Nephron (organoid): Measurements from ENCODE around the gene ACYP1.

Source experiments
- H3K27ac Mint-ChIP-seq, 3 experiments: 2 replicates each; pipeline ENCODE4 v1.8.0; 2020; ENCODE audit warnings: mixed read lengths in 3 of 3, mild to moderate bottlenecking in 2 of 3, moderate library complexity in 1 of 3
- H3K27me3 Mint-ChIP-seq: 2 replicates; pipeline ENCODE4 v1.8.0; 2021; ENCODE audit warnings: low read depth, mild to moderate bottlenecking, moderate library complexity, mixed read lengths
- H3K36me3 Mint-ChIP-seq: 2 replicates; pipeline ENCODE4 v1.8.0; 2020; ENCODE audit warnings: low read depth, mixed read lengths
- H3K4me1 Mint-ChIP-seq: 2 replicates; pipeline ENCODE4 v1.8.0; 2020; ENCODE audit warnings: mixed read lengths
- H3K4me3 Mint-ChIP-seq, 3 experiments: 2 replicates each; pipeline ENCODE4 v1.8.0; 2020; ENCODE audit warnings: mild to moderate bottlenecking in 3 of 3, mixed read lengths in 3 of 3, moderate library complexity in 2 of 3
- H3K9me3 Mint-ChIP-seq: 2 replicates; pipeline ENCODE4 v1.8.0; 2020; ENCODE audit warnings: mixed read lengths
- TF ChIP-seq, protein P1 (sequence below), 3 experiments: fragments of 200-600 bp; sonication (generic); IDR thresholded peaks; one replicate each; pipeline ENCODE4 v1.5.0; 2021; ENCODE audit warnings: antibody characterized with exemption in 3 of 3; ENCODE audit not compliant: unreplicated experiment in 3 of 3

The ACYP1 gene

DNA sequence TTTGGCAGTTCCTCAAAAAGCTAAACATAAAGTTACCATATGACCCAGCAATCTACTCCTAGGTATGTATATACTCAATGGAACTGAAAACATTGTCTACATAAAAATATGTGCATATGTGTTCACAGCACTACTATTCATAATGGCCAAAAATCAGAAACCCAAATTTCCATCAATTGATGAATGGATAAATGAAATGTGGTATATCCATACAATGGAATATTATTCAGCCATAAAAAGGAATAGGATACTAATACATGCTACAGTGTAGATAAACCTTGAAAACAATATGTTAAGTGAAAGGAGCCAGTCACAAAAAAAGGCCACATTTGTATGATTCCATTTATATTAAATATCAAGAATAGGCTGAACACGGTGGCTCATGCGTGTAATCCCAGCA lies 3.4 kb downstream of the ACYP1 start:
- Mint-ChIP-seq H3K4me3 (no peak overlapping the region), H3K9me3 (peaks cover 2% of the 10 kb centered on the region), H3K27ac (no peak overlapping the region), H3K4me1 (peaks cover 16% of the 10 kb centered on the region), H3K36me3 (peaks cover 38% of the 10 kb centered on the region), H3K27me3 (no peaks in the 10 kb centered on the region)
- TF ChIP-seq, protein P1, sequence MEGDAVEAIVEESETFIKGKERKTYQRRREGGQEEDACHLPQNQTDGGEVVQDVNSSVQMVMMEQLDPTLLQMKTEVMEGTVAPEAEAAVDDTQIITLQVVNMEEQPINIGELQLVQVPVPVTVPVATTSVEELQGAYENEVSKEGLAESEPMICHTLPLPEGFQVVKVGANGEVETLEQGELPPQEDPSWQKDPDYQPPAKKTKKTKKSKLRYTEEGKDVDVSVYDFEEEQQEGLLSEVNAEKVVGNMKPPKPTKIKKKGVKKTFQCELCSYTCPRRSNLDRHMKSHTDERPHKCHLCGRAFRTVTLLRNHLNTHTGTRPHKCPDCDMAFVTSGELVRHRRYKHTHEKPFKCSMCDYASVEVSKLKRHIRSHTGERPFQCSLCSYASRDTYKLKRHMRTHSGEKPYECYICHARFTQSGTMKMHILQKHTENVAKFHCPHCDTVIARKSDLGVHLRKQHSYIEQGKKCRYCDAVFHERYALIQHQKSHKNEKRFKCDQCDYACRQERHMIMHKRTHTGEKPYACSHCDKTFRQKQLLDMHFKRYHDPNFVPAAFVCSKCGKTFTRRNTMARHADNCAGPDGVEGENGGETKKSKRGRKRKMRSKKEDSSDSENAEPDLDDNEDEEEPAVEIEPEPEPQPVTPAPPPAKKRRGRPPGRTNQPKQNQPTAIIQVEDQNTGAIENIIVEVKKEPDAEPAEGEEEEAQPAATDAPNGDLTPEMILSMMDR (IDR thresholded peaks at IDR 0.05; ENCODE audit: unreplicated experiment in 3 of 3): no peak

DNA sequence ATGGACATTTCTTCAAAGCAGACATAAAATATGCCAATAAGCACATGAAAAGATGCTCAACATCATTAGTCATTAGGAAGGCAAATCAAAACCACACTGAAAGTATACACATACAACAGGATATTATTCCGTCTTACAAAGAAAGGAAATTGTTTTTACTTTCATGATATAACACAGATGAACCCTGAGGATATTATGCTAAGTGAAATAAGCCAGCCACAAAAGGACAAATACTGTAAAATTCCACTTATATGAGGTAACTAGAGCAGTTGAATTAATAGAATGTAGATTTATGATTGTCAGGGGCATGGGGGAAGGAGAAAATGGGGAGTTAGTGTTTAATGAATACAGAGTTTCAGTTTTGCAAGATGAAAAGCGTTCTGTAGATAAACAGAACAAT lies 4.2 kb downstream of the ACYP1 start:
- Mint-ChIP-seq H3K4me3 (peak overlapping the region in 1 of 3 experiments; percentile 4), H3K36me3 (peaks cover 40% of the 10 kb centered on the region), H3K9me3 (peaks cover 2% of the 10 kb centered on the region), H3K27me3 (no peaks in the 10 kb centered on the region), H3K4me1 (peaks cover 16% of the 10 kb centered on the region), H3K27ac (peak overlapping the region in 2 of 3 experiments; percentile 11 to 19)
- TF ChIP-seq, protein P1 (IDR thresholded peaks at IDR 0.05; ENCODE audit: unreplicated experiment in 3 of 3): no peak

DNA sequence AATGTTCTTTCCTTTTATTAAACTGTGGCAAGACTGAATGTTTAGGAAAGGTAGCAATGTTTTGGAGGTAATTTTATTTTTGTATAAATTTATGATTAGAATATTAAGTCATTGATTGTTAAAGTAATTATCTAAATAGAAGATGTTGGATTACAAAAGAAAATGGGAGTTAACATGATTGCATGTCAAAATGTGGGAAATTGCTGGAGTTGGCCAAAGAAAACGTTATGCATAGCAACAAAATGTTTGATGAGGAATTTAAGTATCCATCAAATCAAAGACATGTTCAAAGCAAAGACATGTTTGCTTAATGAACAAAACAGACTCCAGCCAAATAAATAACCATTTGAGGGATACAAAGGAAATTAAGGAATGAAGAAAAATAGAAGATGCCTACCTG lies 9.4 kb downstream of the ACYP1 start:
- TF ChIP-seq, protein P1 (IDR thresholded peaks at IDR 0.05; ENCODE audit: unreplicated experiment in 3 of 3): no peak
- H3K4me1 Mint-ChIP-seq: peaks cover 11% of the 10 kb centered on the region
- H3K36me3 Mint-ChIP-seq: peaks cover 33% of the 10 kb centered on the region
- no peaks in the 10 kb centered on the region for H3K9me3 Mint-ChIP-seq
- peak overlapping the region in 1 of 3 experiments; percentile 48 for H3K27ac Mint-ChIP-seq
- H3K27me3 Mint-ChIP-seq: no peaks in the 10 kb centered on the region
- no peak overlapping the region for H3K4me3 Mint-ChIP-seq

DNA sequence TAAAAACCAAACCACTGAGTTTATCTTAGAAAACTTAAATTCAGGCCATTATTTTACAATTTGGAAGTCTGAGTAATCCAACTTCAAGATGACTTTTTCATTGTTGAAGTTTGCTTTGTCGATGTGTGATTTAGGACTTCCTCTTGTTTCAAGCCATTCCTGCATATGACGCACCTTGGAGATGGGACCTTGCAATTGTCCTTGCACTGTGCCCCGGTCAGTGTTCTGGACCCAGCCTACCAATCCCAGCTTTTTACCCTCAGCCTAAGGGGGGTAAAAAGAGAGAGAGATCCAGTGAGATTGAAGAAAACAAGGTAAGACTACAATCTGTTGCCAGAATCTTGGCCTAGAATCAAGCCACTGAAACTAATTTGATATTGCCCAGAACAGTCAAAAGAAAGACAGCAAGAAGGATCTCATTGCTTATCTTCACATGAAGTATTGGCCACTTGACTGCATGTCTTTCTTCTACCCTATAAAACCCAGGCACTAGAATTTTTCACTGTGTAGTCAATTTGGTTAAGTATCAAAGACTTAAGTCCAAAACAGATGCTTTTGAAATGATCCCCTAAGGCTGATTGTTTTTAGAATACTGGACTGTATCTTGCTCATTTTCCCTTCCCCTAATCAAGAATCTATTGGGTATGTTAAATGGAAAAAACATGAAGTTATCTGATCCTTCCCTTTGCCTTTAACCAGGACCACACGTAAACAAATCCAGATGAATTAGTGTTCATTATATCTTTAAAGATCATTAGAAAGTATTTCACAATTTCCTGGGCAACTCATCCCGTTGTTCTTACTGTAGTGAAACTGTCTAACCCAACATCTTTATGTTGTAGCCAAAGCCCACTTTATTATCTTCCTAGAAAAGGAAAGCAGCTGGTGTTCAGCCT lies 10.2 kb downstream of the ACYP1 start:
- Mint-ChIP-seq H3K27me3 (no peaks in the 10 kb centered on the region), H3K27ac (peak overlapping the region in 2 of 3 experiments; percentile 44 to 48), H3K9me3 (peaks cover under 1% of the 10 kb centered on the region), H3K4me3 (peak overlapping the region in 2 of 3 experiments; percentile 24 to 40), H3K4me1 (peaks cover 11% of the 10 kb centered on the region), H3K36me3 (peaks cover 37% of the 10 kb centered on the region)
- TF ChIP-seq, protein P1 (IDR thresholded peaks at IDR 0.05; ENCODE audit: unreplicated experiment in 3 of 3): no peak

DNA sequence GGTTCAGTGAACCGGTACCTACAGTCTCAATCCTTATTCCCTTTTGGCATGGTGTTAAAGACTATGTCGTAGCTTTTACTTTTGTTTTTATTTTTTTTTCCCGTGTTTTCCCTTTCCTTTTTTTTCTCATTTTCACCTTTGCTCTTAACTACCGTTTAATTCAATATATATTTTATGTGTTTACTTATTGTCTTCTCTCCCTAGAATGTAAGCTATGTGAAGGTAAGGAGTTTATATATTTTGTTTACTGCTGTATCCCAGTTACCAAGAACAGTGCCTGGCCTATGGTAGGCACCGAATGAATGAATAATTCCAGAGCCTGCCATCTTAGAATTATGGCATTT lies 12.3 kb downstream of the ACYP1 start:
- TF ChIP-seq, protein P1 (IDR thresholded peaks at IDR 0.05; ENCODE audit: unreplicated experiment in 3 of 3): no peak
- peaks cover 4% of the 10 kb centered on the region for H3K9me3 Mint-ChIP-seq

More for the DNA sequence above, 12.3 kb downstream of the ACYP1 start:
- H3K4me3 Mint-ChIP-seq: peak overlapping the region; percentile 94 to 97 (median 96)
- peaks cover 49% of the 10 kb centered on the region for H3K36me3 Mint-ChIP-seq
- no peaks in the 10 kb centered on the region for H3K27me3 Mint-ChIP-seq
- H3K27ac Mint-ChIP-seq: peak overlapping the region; percentile 96 to 98 (median 98)
- peaks cover 11% of the 10 kb centered on the region for H3K4me1 Mint-ChIP-seq
